Body of pancreas (tissue), 4 donors: ENCODE data around the gene OR1J4. TPM values are rescaled to one million over a fixed set of nuclear protein-coding genes. Genes with fewer than 3 reads are reported as not detected.
"Not testable (repeated sequence)": the region's sequence is repeated elsewhere in the genome, so short reads cannot be mapped to it uniquely, and the experiment has no call there.

Experiments used
- ATAC-seq: fragments of 150-250 bp; one replicate; pipeline ENCODE4 v1.9.1; 2016
- DNase-seq, 4 donors: peaks; one replicate each; pipeline ENCODE4 v3.0.0-alpha.2; 2019
- H3K27ac ChIP-seq, 4 donors: fragments of 200-600 bp; sonication (generic); 1 replicate in 3 of 4; 2 replicates in 1 of 4; pipeline versions ENCODE4 v1.5.1 to v1.6.1; 2016 to 2019; ENCODE audit warnings: mild to moderate bottlenecking in 1 of 4, mixed read lengths in 1 of 4, moderate library complexity in 1 of 4
- H3K27me3 ChIP-seq, 2 donors: fragments of 200-600 bp; sonication (generic); one replicate each; pipeline ENCODE4 v1.6.0; 2016; ENCODE audit warnings: mild to moderate bottlenecking in 1 of 2
- H3K36me3 ChIP-seq, 2 donors: fragments of 200-600 bp; sonication (generic); replicated peaks in 1 of 2; 2 replicates each; pipeline ENCODE4 v1.5.1; 2016; ENCODE audit warnings: low read depth in 2 of 2; ENCODE audit not compliant: insufficient read depth in 1 of 2
- H3K4me1 ChIP-seq: fragments of 200-600 bp; sonication (generic); one replicate; pipeline ENCODE4 v1.6.0; 2016
- H3K4me3 ChIP-seq, 2 donors: fragments of 200-600 bp; sonication (generic); 1 replicate in 1 of 2; 2 replicates in 1 of 2; pipeline ENCODE4 v1.5.1; 2016 to 2019
- H3K9me3 ChIP-seq, 3 donors: fragments of 200-600 bp; sonication (generic); 1 replicate in 2 of 3; 2 replicates in 1 of 3; pipeline ENCODE4 v1.5.1; 2016
- POLR2A ChIP-seq, 3 donors: fragments of 450-650 bp; IDR thresholded peaks; one replicate each; pipeline ENCODE4 v1.6.1; 2016; ENCODE audit warnings: antibody characterized with exemption in 3 of 3, mild to moderate bottlenecking in 2 of 3
- whole genome bisulfite sequencing, 2 donors: methylation state at CpG; one replicate each; pipeline ENCODE4 v1.1.5; 2017; 5-methylcytosine and 5-hydroxymethylcytosine counted together
- intact Hi-C: fragments of 100-400 bp; cut with DNase I; formaldehyde crosslinking; loops from one replicate; pipeline ENCODE4 v1.15.1; 2023
- total RNA-seq, 2 donors: library from RNA; depleted of rRNA; stranded (reverse); fragments of >200 nt; gene quantifications; one replicate each; pipeline ENCODE4 v1.1.0, GENCODE V29; 2016
- TF ChIP-seq, protein P1 (sequence below), 7 experiments: fragments of 450-650 bp in 4 of 7; fragments of 200-600 bp in 3 of 7; sonication (generic) in 3 of 7; IDR thresholded peaks; one replicate each; pipeline ENCODE4 v1.5.1; 2016 to 2019; ENCODE audit warnings: antibody characterized with exemption in 7 of 7

Gene OR1J4
- total RNA-seq, 2 donors from 2014 or later = not detected

DNA sequence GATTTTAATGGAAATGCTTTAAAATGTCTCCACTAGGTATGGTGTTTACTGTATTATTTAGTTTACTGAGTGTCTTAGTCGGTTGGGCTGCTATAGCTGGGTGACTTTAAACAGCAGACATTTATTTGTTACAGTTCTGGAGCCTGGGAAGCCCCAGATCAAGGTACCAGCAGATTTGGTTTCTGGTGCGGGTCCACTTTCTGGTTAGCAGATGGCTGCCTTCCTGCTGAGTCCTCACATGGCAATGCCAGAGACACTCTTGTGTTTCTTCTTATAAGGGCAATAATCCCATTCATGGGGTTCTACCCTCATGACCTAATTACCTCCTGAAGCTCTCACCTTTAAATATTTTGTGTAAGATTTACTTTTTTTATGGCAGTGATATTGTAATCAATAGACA is 715 bp upstream of the OR1J4 start:
- Histone ChIP-seq H3K27ac (no peak overlapping the region), H3K27me3 (peaks cover 0 to 3% of the 10 kb centered on the region in 2 donors), H3K36me3 (no peaks in the 10 kb centered on the region), H3K9me3 (no peaks in the 10 kb centered on the region), H3K4me1 (no peaks in the 10 kb centered on the region), H3K4me3 (no peak overlapping the region)
- intact Hi-C loops = no loop called here
- DNase-seq (no peak), ATAC-seq (no peak)
- WGBS, 2 donors = 43 to 54% methylated on average over 2 of the region's 2 CpGs
- TF ChIP-seq, protein P1, sequence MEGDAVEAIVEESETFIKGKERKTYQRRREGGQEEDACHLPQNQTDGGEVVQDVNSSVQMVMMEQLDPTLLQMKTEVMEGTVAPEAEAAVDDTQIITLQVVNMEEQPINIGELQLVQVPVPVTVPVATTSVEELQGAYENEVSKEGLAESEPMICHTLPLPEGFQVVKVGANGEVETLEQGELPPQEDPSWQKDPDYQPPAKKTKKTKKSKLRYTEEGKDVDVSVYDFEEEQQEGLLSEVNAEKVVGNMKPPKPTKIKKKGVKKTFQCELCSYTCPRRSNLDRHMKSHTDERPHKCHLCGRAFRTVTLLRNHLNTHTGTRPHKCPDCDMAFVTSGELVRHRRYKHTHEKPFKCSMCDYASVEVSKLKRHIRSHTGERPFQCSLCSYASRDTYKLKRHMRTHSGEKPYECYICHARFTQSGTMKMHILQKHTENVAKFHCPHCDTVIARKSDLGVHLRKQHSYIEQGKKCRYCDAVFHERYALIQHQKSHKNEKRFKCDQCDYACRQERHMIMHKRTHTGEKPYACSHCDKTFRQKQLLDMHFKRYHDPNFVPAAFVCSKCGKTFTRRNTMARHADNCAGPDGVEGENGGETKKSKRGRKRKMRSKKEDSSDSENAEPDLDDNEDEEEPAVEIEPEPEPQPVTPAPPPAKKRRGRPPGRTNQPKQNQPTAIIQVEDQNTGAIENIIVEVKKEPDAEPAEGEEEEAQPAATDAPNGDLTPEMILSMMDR (IDR thresholded peaks at IDR 0.05) = no peak
- TF ChIP-seq POLR2A (IDR thresholded peaks at IDR 0.05) = no peak

DNA sequence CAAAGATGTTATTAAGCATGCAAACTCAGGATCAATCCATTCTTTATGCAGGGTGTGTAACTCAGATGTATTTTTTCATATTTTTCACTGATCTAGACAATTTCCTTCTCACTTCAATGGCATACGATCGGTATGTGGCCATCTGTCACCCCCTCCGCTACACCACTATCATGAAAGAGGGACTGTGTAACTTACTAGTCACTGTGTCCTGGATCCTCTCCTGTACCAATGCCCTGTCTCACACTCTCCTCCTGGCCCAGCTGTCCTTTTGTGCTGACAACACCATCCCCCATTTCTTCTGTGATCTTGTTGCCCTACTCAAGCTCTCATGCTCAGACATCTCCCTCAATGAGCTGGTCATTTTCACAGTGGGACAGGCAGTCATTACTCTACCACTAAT is 435 bp downstream of the OR1J4 start:
- ATAC-seq (no peak), DNase-seq (no peak)
- no peak overlapping the region for H3K4me3 ChIP-seq
- no peaks in the 10 kb centered on the region for H3K4me1 ChIP-seq
- intact Hi-C loops = no loop called here
- H3K9me3 ChIP-seq = no peaks in the 10 kb centered on the region
- H3K27ac ChIP-seq = no peak overlapping the region
- TF ChIP-seq POLR2A (IDR thresholded peaks at IDR 0.05) = no peak
- TF ChIP-seq, protein P1 (IDR thresholded peaks at IDR 0.05) = no peak
- 72% methylated on average over 3 of the region's 3 CpGs for WGBS, 2 donors
- no peaks in the 10 kb centered on the region for H3K36me3 ChIP-seq
- H3K27me3 ChIP-seq = peaks cover 0 to 3% of the 10 kb centered on the region in 2 donors

DNA sequence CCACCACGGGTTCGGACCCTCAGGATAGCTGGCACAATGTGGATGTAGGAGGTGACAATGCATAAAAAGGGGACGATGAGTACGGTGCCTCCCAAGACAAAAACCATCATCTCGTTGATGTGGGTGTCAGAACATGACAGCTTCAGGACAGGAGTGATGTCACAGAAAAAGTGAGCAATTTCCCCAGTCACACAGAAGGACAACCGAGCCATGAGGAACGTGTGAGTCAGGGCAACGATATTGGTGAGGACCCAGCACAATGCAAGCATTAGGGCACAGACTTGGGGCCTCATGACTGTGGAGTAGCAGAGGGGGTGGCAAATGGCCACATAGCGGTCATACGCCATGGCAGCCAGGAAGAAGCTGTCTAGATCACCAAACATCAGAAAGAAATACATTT is 7.7 kb downstream of the OR1J4 start:
- TF ChIP-seq POLR2A (IDR thresholded peaks at IDR 0.05) = no peak
- TF ChIP-seq, protein P1 (IDR thresholded peaks at IDR 0.05) = no peak

DNA sequence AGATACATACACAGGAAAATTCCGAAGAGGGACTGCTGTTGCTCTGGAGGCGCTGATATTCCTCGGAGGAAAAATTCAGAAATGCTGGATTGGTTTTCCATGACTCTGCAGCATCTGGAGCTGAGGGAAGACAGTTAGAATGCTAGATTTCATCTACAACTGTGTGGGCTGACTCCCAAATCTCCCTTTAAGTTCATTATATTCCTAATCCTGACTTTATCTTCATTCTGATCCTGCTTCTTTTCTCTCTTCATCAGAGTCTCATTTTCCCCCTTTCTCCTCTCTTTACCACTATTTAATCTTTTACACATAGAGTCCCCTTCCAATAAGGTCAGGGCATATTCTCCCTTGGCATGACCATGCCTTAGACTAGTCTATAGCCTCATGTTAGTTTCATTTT is 8.3 kb downstream of the OR1J4 start, which contains the start of gene OR1N1:
Gene OR1N1, minus strand, starts transcription at position 101 of the 400 bp plus-strand sequence. Its CDS starts 0 bp downstream, at position 101.
- H3K36me3 ChIP-seq = no peaks in the 10 kb centered on the region
- WGBS, 2 donors = 72 to 78% methylated on average over 3 of the region's 3 CpGs
- intact Hi-C loops = no loop called here
- no peak within 1 kb of the TSS for H3K4me3 ChIP-seq
- no peak for ATAC-seq
- no peaks in the 10 kb centered on the region for H3K9me3 ChIP-seq
- H3K4me1 ChIP-seq = no peaks in the 10 kb centered on the region
- TF ChIP-seq, protein P1 (IDR thresholded peaks at IDR 0.05) = no peak
- no peak for TF ChIP-seq POLR2A (IDR thresholded peaks at IDR 0.05)
- H3K27me3 ChIP-seq = no peaks in the 10 kb centered on the region
- no peak for DNase-seq
- no peak within 1 kb of the TSS for H3K27ac ChIP-seq

More for the DNA sequence above, 7.7 kb downstream of the OR1J4 start:
- WGBS, 2 donors = 70 to 78% methylated on average over 10 of the region's 10 CpGs
- no peak for DNase-seq
- ATAC-seq = no peak
- Histone ChIP-seq H3K36me3 (no peaks in the 10 kb centered on the region), H3K4me3 (no peak overlapping the region), H3K27me3 (no peaks in the 10 kb centered on the region), H3K27ac (no peak overlapping the region), H3K4me1 (no peaks in the 10 kb centered on the region), H3K9me3 (no peaks in the 10 kb centered on the region)
- intact Hi-C loops = no loop called here

DNA sequence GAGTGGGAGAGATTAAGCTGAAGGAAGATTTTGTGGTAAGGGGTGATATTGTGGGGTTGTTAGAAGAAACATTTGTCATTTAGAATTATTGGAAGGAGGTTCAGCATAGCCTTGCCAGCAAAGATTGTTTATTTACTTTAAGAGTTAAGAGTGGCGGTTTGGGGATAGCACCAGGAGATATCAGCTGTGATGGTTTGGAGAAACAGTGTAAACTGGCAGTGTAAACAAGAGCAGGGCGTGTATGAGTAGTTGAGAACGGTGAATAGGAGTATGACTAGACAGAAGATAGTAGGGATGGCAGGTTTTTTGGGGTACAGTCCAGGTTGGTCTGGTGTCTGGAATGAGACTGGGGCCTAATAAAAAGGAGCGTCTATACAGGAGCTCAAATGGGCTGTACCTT is 12.2 kb downstream of the OR1J4 start:
- WGBS, 2 donors = 49 to 50% methylated on average over 4 of the region's 4 CpGs

More for the DNA sequence above, 12.2 kb downstream of the OR1J4 start:
- DNase-seq, H3K4me1 ChIP-seq, H3K27ac ChIP-seq, H3K4me3 ChIP-seq, H3K27me3 ChIP-seq, H3K9me3 ChIP-seq, ATAC-seq, H3K36me3 ChIP-seq, intact Hi-C loops: not testable (repeated sequence)
